ENCODE measurements around the gene NPL. TPM values are rescaled to one million over a fixed set of nuclear protein-coding genes. Genes with fewer than 3 reads are reported as not detected.

Gene NPL
- polyA plus RNA-seq, 2 of the 4 experiments (the other 2 are of a cell fraction): 0.80 to 1.0 TPM

DNA sequence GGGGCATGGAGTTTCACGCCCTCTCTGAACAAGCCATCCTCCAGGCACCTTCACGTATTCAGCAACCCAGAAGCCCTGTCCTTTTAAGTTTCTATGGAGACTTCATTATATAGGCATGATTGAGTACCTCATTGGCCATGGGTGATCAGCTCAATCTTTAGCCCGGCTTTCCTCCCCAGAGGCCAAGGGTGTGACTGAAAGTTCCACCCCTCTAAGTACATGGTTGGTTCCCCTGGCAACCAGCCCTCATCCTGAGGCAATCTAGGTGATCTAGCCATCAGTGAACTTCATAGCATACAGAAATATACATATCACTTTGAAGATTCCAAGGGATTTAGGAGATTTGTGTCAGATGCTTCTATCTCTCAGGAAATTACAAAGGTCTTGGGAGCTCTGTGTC lies 28.2 kb downstream of the NPL start:
- Histone ChIP-seq H3K4me1 (no peaks in the 10 kb centered on the region), H3K9me3 (no peaks in the 10 kb centered on the region), H3K27ac (no peak overlapping the region), H3K4me2 (no peak overlapping the region), H3K4me3 (no peak overlapping the region)
- CTCF ChIA-PET: no interaction called here
- no peak for ATAC-seq
- WGBS (ENCODE audit: missing lambda C conversion rate): 59% methylated on average over 3 of the region's 3 CpGs
- FAIRE-seq: no peak
- POLR2A ChIA-PET: no interaction called here
- DNase-seq (ENCODE audit: low read depth in 1 of 2, low spot score in 1 of 2): no peak
- TF ChIP-seq, protein P1, sequence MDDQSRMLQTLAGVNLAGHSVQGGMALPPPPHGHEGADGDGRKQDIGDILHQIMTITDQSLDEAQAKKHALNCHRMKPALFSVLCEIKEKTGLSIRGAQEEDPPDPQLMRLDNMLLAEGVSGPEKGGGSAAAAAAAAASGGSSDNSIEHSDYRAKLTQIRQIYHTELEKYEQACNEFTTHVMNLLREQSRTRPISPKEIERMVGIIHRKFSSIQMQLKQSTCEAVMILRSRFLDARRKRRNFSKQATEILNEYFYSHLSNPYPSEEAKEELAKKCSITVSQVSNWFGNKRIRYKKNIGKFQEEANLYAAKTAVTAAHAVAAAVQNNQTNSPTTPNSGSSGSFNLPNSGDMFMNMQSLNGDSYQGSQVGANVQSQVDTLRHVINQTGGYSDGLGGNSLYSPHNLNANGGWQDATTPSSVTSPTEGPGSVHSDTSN (IDR thresholded peaks at IDR 0.05): no peak
- no peak for TF ChIP-seq ESRRA (IDR thresholded peaks at IDR 0.05; ENCODE audit: borderline replicate concordance, low read length)
- TF ChIP-seq, protein P2, sequence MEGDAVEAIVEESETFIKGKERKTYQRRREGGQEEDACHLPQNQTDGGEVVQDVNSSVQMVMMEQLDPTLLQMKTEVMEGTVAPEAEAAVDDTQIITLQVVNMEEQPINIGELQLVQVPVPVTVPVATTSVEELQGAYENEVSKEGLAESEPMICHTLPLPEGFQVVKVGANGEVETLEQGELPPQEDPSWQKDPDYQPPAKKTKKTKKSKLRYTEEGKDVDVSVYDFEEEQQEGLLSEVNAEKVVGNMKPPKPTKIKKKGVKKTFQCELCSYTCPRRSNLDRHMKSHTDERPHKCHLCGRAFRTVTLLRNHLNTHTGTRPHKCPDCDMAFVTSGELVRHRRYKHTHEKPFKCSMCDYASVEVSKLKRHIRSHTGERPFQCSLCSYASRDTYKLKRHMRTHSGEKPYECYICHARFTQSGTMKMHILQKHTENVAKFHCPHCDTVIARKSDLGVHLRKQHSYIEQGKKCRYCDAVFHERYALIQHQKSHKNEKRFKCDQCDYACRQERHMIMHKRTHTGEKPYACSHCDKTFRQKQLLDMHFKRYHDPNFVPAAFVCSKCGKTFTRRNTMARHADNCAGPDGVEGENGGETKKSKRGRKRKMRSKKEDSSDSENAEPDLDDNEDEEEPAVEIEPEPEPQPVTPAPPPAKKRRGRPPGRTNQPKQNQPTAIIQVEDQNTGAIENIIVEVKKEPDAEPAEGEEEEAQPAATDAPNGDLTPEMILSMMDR (IDR thresholded peaks at IDR 0.05): no peak
- no peak for TF ChIP-seq CBX8 (IDR thresholded peaks at IDR 0.05)
- TF ChIP-seq, protein P3, sequence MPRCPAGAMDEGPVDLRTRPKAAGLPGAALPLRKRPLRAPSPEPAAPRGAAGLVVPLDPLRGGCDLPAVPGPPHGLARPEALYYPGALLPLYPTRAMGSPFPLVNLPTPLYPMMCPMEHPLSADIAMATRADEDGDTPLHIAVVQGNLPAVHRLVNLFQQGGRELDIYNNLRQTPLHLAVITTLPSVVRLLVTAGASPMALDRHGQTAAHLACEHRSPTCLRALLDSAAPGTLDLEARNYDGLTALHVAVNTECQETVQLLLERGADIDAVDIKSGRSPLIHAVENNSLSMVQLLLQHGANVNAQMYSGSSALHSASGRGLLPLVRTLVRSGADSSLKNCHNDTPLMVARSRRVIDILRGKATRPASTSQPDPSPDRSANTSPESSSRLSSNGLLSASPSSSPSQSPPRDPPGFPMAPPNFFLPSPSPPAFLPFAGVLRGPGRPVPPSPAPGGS (IDR thresholded peaks at IDR 0.05): no peak
- TF ChIP-seq CHD4 (IDR thresholded peaks at IDR 0.05; ENCODE audit: borderline replicate concordance): no peak
- TF ChIP-seq CBX2 (IDR thresholded peaks at IDR 0.05; ENCODE audit: borderline replicate concordance, low read depth): no peak
- no peak for TF ChIP-seq TFCP2L1 (CRISPR knock-in tag; IDR thresholded peaks at IDR 0.05)
- no peak for TF ChIP-seq ZSCAN20 (CRISPR knock-in tag; IDR thresholded peaks at IDR 0.05)
- no peak for TF ChIP-seq HOXA7 (CRISPR knock-in tag; IDR thresholded peaks at IDR 0.05)
- TF ChIP-seq, protein P4, sequence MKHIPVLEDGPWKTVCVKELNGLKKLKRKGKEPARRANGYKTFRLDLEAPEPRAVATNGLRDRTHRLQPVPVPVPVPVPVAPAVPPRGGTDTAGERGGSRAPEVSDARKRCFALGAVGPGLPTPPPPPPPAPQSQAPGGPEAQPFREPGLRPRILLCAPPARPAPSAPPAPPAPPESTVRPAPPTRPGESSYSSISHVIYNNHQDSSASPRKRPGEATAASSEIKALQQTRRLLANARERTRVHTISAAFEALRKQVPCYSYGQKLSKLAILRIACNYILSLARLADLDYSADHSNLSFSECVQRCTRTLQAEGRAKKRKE (CRISPR knock-in tag; IDR thresholded peaks at IDR 0.05; ENCODE audit: low read depth): no peak
- no peak for TF ChIP-seq NPAS2 (CRISPR knock-in tag; IDR thresholded peaks at IDR 0.05; ENCODE audit: borderline replicate concordance)
- TF ChIP-seq EHF (CRISPR knock-in tag; IDR thresholded peaks at IDR 0.05): no peak
- TF ChIP-seq TP53 (CRISPR knock-in tag; IDR thresholded peaks at IDR 0.05): no peak

DNA sequence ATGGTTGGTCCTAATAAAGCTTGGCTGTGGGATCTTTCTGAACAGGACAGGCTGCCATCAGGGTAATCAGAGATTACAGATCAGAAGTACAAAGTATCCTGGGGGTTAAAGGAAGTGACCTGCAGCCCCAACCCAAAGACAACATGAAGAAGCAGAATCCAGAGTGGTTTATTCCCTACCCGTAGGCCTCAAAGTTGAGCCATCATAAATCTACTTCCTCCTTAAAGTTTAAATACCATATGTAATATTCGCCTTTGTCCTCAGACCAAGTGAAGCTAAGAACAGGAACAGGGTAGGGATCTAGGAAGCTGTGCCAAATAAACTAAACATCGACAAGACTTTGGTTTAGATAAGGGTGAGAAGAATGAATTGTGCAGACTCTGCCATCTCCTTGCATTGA lies 33.6 kb downstream of the NPL start:
- Histone ChIP-seq H3K4me3 (no peak overlapping the region), H3K9me3 (no peaks in the 10 kb centered on the region), H3K4me2 (no peak overlapping the region), H3K4me1 (no peaks in the 10 kb centered on the region), H3K27ac (no peak overlapping the region)
- ChIA-PET CTCF (interaction anchor here (0.9 kb wide), 1 partner anchor 13 kb away, joined by 3 read pairs; no protein-coding TSS in a partner anchor), POLR2A (no interaction called here)
- TF ChIP-seq, protein P3 (IDR thresholded peaks at IDR 0.05): no peak
- TF ChIP-seq NR3C1 (IDR thresholded peaks at IDR 0.05) (no peak), ESRRA (IDR thresholded peaks at IDR 0.05; ENCODE audit: borderline replicate concordance, low read length) (no peak), BHLHE40 (IDR thresholded peaks at IDR 0.05; ENCODE audit: low read depth, low read length) (no peak), HOXB5 (CRISPR knock-in tag; IDR thresholded peaks at IDR 0.05) (no peak), ZSCAN20 (CRISPR knock-in tag; IDR thresholded peaks at IDR 0.05) (no peak), EHF (CRISPR knock-in tag; IDR thresholded peaks at IDR 0.05) (no peak)
- TF ChIP-seq, protein P5, sequence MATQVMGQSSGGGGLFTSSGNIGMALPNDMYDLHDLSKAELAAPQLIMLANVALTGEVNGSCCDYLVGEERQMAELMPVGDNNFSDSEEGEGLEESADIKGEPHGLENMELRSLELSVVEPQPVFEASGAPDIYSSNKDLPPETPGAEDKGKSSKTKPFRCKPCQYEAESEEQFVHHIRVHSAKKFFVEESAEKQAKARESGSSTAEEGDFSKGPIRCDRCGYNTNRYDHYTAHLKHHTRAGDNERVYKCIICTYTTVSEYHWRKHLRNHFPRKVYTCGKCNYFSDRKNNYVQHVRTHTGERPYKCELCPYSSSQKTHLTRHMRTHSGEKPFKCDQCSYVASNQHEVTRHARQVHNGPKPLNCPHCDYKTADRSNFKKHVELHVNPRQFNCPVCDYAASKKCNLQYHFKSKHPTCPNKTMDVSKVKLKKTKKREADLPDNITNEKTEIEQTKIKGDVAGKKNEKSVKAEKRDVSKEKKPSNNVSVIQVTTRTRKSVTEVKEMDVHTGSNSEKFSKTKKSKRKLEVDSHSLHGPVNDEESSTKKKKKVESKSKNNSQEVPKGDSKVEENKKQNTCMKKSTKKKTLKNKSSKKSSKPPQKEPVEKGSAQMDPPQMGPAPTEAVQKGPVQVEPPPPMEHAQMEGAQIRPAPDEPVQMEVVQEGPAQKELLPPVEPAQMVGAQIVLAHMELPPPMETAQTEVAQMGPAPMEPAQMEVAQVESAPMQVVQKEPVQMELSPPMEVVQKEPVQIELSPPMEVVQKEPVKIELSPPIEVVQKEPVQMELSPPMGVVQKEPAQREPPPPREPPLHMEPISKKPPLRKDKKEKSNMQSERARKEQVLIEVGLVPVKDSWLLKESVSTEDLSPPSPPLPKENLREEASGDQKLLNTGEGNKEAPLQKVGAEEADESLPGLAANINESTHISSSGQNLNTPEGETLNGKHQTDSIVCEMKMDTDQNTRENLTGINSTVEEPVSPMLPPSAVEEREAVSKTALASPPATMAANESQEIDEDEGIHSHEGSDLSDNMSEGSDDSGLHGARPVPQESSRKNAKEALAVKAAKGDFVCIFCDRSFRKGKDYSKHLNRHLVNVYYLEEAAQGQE (IDR thresholded peaks at IDR 0.05): no peak
- no peak for DNase-seq (ENCODE audit: low read depth in 1 of 2, low spot score in 1 of 2)
- WGBS (ENCODE audit: missing lambda C conversion rate): 65% methylated on average over 3 of the region's 3 CpGs
- FAIRE-seq: no peak
- ATAC-seq: no peak
